ENCODE data around the gene SEC16B.

The SEC16B gene

GRCh38 chr1:177941976-177942375, 27.9 kb downstream of the SEC16B start:
- DNase-seq (ENCODE audit: low spot score), result no peak

- no peak for DNase-seq (ENCODE audit: low spot score)
Observed at GRCh38 chr1:177940682-177941081, 29.2 kb downstream of the SEC16B start.

GRCh38 chr1:177937931-177938330, 31.9 kb downstream of the SEC16B start:
- no peak for DNase-seq (ENCODE audit: low spot score)

GRCh38 chr1:177937174-177937770, 32.6 kb downstream of the SEC16B start:
- no peak for DNase-seq (ENCODE audit: low spot score)

- no peak for DNase-seq (ENCODE audit: low spot score)
Observed at GRCh38 chr1:177935638-177936415, 34.0 kb downstream of the SEC16B start.

- DNase-seq (ENCODE audit: low spot score), result no peak
Observed at GRCh38 chr1:177934927-177935326, 34.9 kb downstream of the SEC16B start.

GRCh38 chr1:177934461-177934860, 35.4 kb downstream of the SEC16B start:
- DNase-seq (ENCODE audit: low spot score), result no peak

- no peak for DNase-seq (ENCODE audit: low spot score)
Observed at GRCh38 chr1:177933881-177934280, 36.0 kb downstream of the SEC16B start.

- no peak for DNase-seq (ENCODE audit: low spot score)
Observed at GRCh38 chr1:177932123-177932522, 37.7 kb downstream of the SEC16B start.

- no peak for DNase-seq (ENCODE audit: low spot score)
Observed at GRCh38 chr1:177928952-177929351, 40.9 kb downstream of the SEC16B start.

GRCh38 chr1:177928194-177928593, 41.7 kb downstream of the SEC16B start:
- no peak for DNase-seq (ENCODE audit: low spot score)

- no peak for DNase-seq (ENCODE audit: low spot score)
Observed at GRCh38 chr1:177927021-177927596, 42.7 kb downstream of the SEC16B start.

- DNase-seq (ENCODE audit: low spot score), result no peak
Observed at GRCh38 chr1:177926201-177926600, 43.7 kb downstream of the SEC16B start.

GRCh38 chr1:177925006-177925405, 44.9 kb downstream of the SEC16B start:
- no peak for DNase-seq (ENCODE audit: low spot score)

- no peak for DNase-seq (ENCODE audit: low spot score)
Observed at GRCh38 chr1:177923441-177923840, 46.4 kb downstream of the SEC16B start.

- DNase-seq (ENCODE audit: low spot score), result peak; percentile 25
Observed at GRCh38 chr1:177922209-177922608, 47.6 kb downstream of the SEC16B start.

- no peak for DNase-seq (ENCODE audit: low spot score)
Observed at GRCh38 chr1:177921590-177921989, 48.3 kb downstream of the SEC16B start.

- DNase-seq (ENCODE audit: low spot score), result no peak
Observed at GRCh38 chr1:177920091-177920490, 49.8 kb downstream of the SEC16B start.

GRCh38 chr1:177915641-177916040, 54.2 kb downstream of the SEC16B start:
- no peak for DNase-seq (ENCODE audit: low spot score)

GRCh38 chr1:177914603-177915002, 55.3 kb downstream of the SEC16B start:
- no peak for DNase-seq (ENCODE audit: low spot score)

GRCh38 chr1:177913762-177914540, 55.9 kb downstream of the SEC16B start:
- peak; percentile 28 for DNase-seq (ENCODE audit: low spot score)

GRCh38 chr1:177912991-177913390, 56.9 kb downstream of the SEC16B start:
- DNase-seq (ENCODE audit: low spot score), result no peak

GRCh38 chr1:177909416-177909815, 60.4 kb downstream of the SEC16B start:
- DNase-seq (ENCODE audit: low spot score), result no peak

Data from NAMALWA (cell line).